K562 (cell line): ENCODE data around the gene MKNK1. TPM values are rescaled to one million over a fixed set of nuclear protein-coding genes. Genes with fewer than 3 reads are reported as not detected.

Experiments
- ATAC-seq: fragments of 200-7000 bp; cut with Tn5 transposase; 3 replicates; pipeline ENCODE4 v1.9.1; 2020; ENCODE audit warnings: moderate library complexity
- BruUV-seq: library from RNA; stranded (reverse); fragments of 400-500 nt; replicated peaks from 2 replicates; lab custom pipeline; 2021; lab: Mats Ljungman, UMichigan
- CTCF ChIA-PET: fragments of 300-600 bp; formaldehyde crosslinking; extraction: SDS; loops from one replicate; lab custom pipeline; 2021; ENCODE audit warnings: low intra/inter-chr PET ratio; lab: Yijun Ruan, JAX
- POLR2A ChIA-PET: fragments of 300-600, 350-650 bp; sonication (Branson Sonifier 250); formaldehyde crosslinking; extraction: SDS; loops from one replicate; lab custom pipeline; 2021; ENCODE audit warnings: antibody characterized with exemption, inconsistent platforms; lab: Yijun Ruan, JAX
- DNase-seq, 4 experiments: peaks; one replicate each; pipeline versions ENCODE4 v3.0.0 to v3.0.0-alpha.2; 2011 to 2018; ENCODE audit warnings: low spot score in 3 of 4, mixed read lengths in 3 of 4; ENCODE audit errors: extremely low read depth in 1 of 4
- FAIRE-seq: peaks from 2 replicates; lab custom pipeline; 2011; peaks lifted over from hg19 to GRCh38; lab: Jason Lieb, UNC
- H2AFZ ChIP-seq: 2 replicates; pipeline ENCODE4 v1.6.0; 2011; ENCODE audit warnings: low read depth, low read length, control low read depth, inconsistent platforms
- H3K27ac ChIP-seq: fragments of 200-600 bp; 3 replicates; pipeline ENCODE4 v1.8.0; 2011; ENCODE audit warnings: low read depth, mild to moderate bottlenecking, control low read depth, inconsistent platforms, low read length, moderate library complexity, mixed read lengths; ENCODE audit errors: extremely low read depth
- H3K27me3 ChIP-seq, 2 experiments: fragments of 300-600 bp in 1 of 2; 2 replicates in 1 of 2; 3 replicates in 1 of 2; pipeline versions ENCODE4 v1.6.0 to v1.8.0; 2011; ENCODE audit warnings: inconsistent platforms in 2 of 2, low read length in 2 of 2, mild to moderate bottlenecking in 1 of 2, mixed read lengths in 1 of 2, moderate library complexity in 1 of 2; ENCODE audit not compliant: control insufficient read depth in 2 of 2, insufficient read depth in 2 of 2
- H3K36me3 ChIP-seq: fragments of 300-600 bp; 3 replicates; pipeline ENCODE4 v1.8.0; 2011; ENCODE audit warnings: mild to moderate bottlenecking, low read length, inconsistent platforms; ENCODE audit not compliant: control insufficient read depth, insufficient read depth
- H3K4me1 ChIP-seq, 2 experiments: fragments of 200-600 bp in 1 of 2; replicated peaks in 1 of 2; 2 replicates in 1 of 2; 3 replicates in 1 of 2; pipeline versions ENCODE4 v1.5.1 to v1.8.0; 2011; ENCODE audit warnings: inconsistent platforms in 2 of 2, low read length in 2 of 2, mild to moderate bottlenecking in 1 of 2, mixed read lengths in 1 of 2, moderate library complexity in 1 of 2; ENCODE audit not compliant: control insufficient read depth in 2 of 2, insufficient read depth in 2 of 2
- H3K4me2 ChIP-seq: 2 replicates; pipeline ENCODE4 v1.6.1; 2011; ENCODE audit warnings: low read length, control low read depth, inconsistent platforms, mixed read lengths; ENCODE audit not compliant: insufficient read depth
- H3K4me3 ChIP-seq: fragments of 200-600 bp; sonication (generic), shearing (Covaris generic); 2 replicates; pipeline ENCODE4 v1.5.1; 2016; ENCODE audit warnings: control low read depth, inconsistent platforms
- H3K79me2 ChIP-seq: fragments of 200-600 bp; 3 replicates; pipeline ENCODE4 v1.8.0; 2011; ENCODE audit warnings: low read length, inconsistent platforms; ENCODE audit not compliant: control insufficient read depth, insufficient read depth
- H3K9ac ChIP-seq, 2 experiments: 2 replicates each; pipeline versions ENCODE4 v1.6.0 to v1.6.1; 2011; ENCODE audit warnings: low read depth in 2 of 2, low read length in 2 of 2, control low read depth in 1 of 2, inconsistent platforms in 1 of 2, mild to moderate bottlenecking in 1 of 2, mixed read lengths in 1 of 2; ENCODE audit not compliant: insufficient read depth in 1 of 2
- H3K9me1 ChIP-seq: one replicate; pipeline ENCODE4 v1.6.0; 2011; ENCODE audit warnings: inconsistent platforms, mild to moderate bottlenecking, low read length, moderate library complexity; ENCODE audit not compliant: control insufficient read depth, insufficient read depth
- H3K9me3 ChIP-seq: replicated peaks from 2 replicates; pipeline ENCODE4 v1.5.1; 2011; ENCODE audit warnings: low read depth, low read length, inconsistent platforms; ENCODE audit not compliant: control insufficient read depth, insufficient read depth
- H4K20me1 ChIP-seq: replicated peaks from 2 replicates; pipeline ENCODE4 v1.6.1; 2011; ENCODE audit warnings: low read length, inconsistent platforms, mixed read lengths; ENCODE audit not compliant: control insufficient read depth, insufficient read depth
- BCOR ChIP-seq: fragments of 450-650 bp; IDR thresholded peaks from 2 replicates; pipeline ENCODE4 v1.6.1; 2016
- CBFA2T3 ChIP-seq: fragments of 450-650 bp; IDR thresholded peaks from 2 replicates; pipeline ENCODE4 v1.6.1; 2017
- MBD1 ChIP-seq: fragments of 250-450 bp; sonication (Bioruptor Pico); IDR thresholded peaks from 2 replicates; pipeline ENCODE4 v1.8.0; 2022; ENCODE audit warnings: inconsistent platforms
- SMC3 ChIP-seq: conservative IDR thresholded peaks from 2 replicates; pipeline ENCODE4 v1.6.1; 2011; ENCODE audit warnings: low read depth, low read length, improper control_type of control experiment; ENCODE audit not compliant: insufficient read depth
- SNAPC5 ChIP-seq: fragments of 250-450 bp; sonication (Bioruptor Pico); IDR thresholded peaks from 2 replicates; pipeline ENCODE4 v1.8.0; 2021; ENCODE audit warnings: moderate library complexity, mild to moderate bottlenecking, inconsistent platforms
- SP2 ChIP-seq: IDR thresholded peaks from 2 replicates; pipeline ENCODE4 v1.6.1; 2011; ENCODE audit warnings: mild to moderate bottlenecking, low read depth, low read length, moderate library complexity; ENCODE audit not compliant: poor library complexity, severe bottlenecking; ENCODE audit errors: extremely low read depth
- SRSF9 ChIP-seq: fragments of 200-400 bp; formaldehyde crosslinking; IDR thresholded peaks from 2 replicates; pipeline ENCODE4 v1.6.1; 2017; ENCODE audit warnings: low read depth, low read length, borderline replicate concordance
- ZNF165 ChIP-seq: fragments of 250-450 bp; sonication (Bioruptor Pico); IDR thresholded peaks from 2 replicates; pipeline ENCODE4 v1.4.0; 2020; ENCODE audit warnings: borderline replicate concordance
- ZNF57 ChIP-seq: fragments of 450-650 bp; formaldehyde crosslinking; IDR thresholded peaks from 2 replicates; pipeline ENCODE4 v1.4.0; 2020; ENCODE audit warnings: mild to moderate bottlenecking, moderate library complexity
- WGBS: fragments of 100-300 bp; shearing (Covaris generic); methylation state at CpG from one replicate; pipeline ENCODE4 v1.1.6; 2016; ENCODE audit warnings: low coverage, mixed read lengths; ENCODE audit not compliant: insufficient coverage; ENCODE audit errors: missing lambda C conversion rate; 5-methylcytosine and 5-hydroxymethylcytosine counted together
- in situ Hi-C: fragments of 300-500 bp; cut with MboI; formaldehyde crosslinking; loops from 4 replicates; pipeline ENCODE4 v1.15.0; 2018; ENCODE audit warnings: inconsistent platforms, mixed read lengths
- intact Hi-C: fragments of 100-400 bp; cut with micrococcal nuclease; formaldehyde crosslinking; loops from 2 replicates; pipeline ENCODE4 v1.14.2; 2022
- polyA plus RNA-seq, 8 experiments: library from polyadenylated mRNA; depleted of rRNA in 4 of 8; stranded (reverse) in 5 of 8; unstranded in 3 of 8; fragments of >200 nt; fragmentation: Nextera tagmentation in 2 of 8; fragmentation: Illumina TruSeq in 1 of 8; extraction: Ambion mirVana in 2 of 8; extraction: Trizol in 1 of 8; gene quantifications; 2 replicates each; pipeline versions ENCODE4 v1.2.1 to v1.2.3, GENCODE V29; 2011 to 2014; ENCODE audit warnings: inconsistent platforms in 1 of 8, missing spikeins in 1 of 8
- total RNA-seq, 7 experiments: library from RNA; depleted of rRNA in 6 of 7; stranded (reverse); fragments of >200 nt in 6 of 7; fragmentation: Illumina TruSeq in 2 of 7; extraction: Trizol in 2 of 7; gene quantifications; 2 replicates each; pipeline versions ENCODE4 v1.2.1 to v1.2.3, GENCODE V29; 2011 to 2021; ENCODE audit warnings: low replicate concordance in 1 of 7

The MKNK1 gene
- total and polyA plus RNA-seq, 9 of the 15 experiments (the other 6 are each of a cell fraction or from before 2014, with no cell fraction given), result 27.7 to 51.3 (median 43.7) TPM

- TF ChIP-seq SNAPC5 (CRISPR knock-in tag) (no peak), BCOR (no peak), MBD1 (CRISPR knock-in tag) (no peak), ZNF165 (CRISPR knock-in tag) (no peak)
- TF ChIP-seq, all 486 proteins: peak for 0
Measured at GRCh38 chr1:46575778-46576177, 28.3 kb downstream of the MKNK1 start (continued).

DNA sequence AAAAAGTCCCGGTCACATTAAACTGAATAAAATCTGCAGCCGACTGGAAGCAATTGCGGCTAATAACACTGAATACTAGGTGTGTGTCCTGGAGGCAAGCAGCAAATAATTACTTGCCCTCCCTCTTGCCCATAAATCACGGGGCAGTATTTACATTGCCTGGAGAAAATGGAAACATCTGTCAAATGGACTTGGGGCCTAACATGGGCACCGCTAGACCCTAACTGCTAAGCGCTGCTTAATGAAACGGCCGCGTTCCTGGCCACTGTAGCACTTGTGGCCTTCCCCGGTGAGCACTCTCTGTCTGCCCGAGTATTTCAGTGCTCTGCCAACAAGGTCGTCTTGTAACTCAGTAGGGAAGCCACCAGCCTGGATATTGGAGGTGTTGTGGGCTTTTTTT is 28.8 kb downstream of the MKNK1 start:
- FAIRE-seq, result no peak
- in situ Hi-C loops, result no loop called here
- Histone ChIP-seq H3K9me1 (no peaks in the 10 kb centered on the region), H3K36me3 (peaks cover 31% of the 10 kb centered on the region), H3K79me2 (no peaks in the 10 kb centered on the region), H3K27ac (no peak overlapping the region), H3K4me2 (no peak overlapping the region), H3K9ac (no peak overlapping the region), H3K9me3 (no peaks in the 10 kb centered on the region), H2AFZ (no peak overlapping the region), H4K20me1 (no peaks in the 10 kb centered on the region), H3K4me3 (no peak overlapping the region), H3K4me1 (peaks cover 0 to under 1% of the 10 kb centered on the region in 2 experiments; a peak in 3 of 5 replicates), H3K27me3 (no peaks in the 10 kb centered on the region)
- no peak for ATAC-seq
- ChIA-PET CTCF (no interaction called here), POLR2A (interaction anchor here (0.7 to 1.4 kb wide), 4 partner anchors 17 to 143 kb away, joined by 3 to 4 read pairs (median 4); no protein-coding TSS in a partner anchor)
- whole genome bisulfite sequencing, result 63% methylated on average over 12 of the region's 12 CpGs
- no peak for TF ChIP-seq ZNF57
- no peak for TF ChIP-seq SP2
- TF ChIP-seq SRSF9, result no peak
- no peak for TF ChIP-seq CBFA2T3
- no peak for TF ChIP-seq SMC3
- no peak for DNase-seq
- intact Hi-C loops, result no loop called here
- BruUV-seq, result no TSS peak
